Pulmonary artery endothelial cell (primary cell): Measurements from ENCODE around the gene TOMM40L. TPM values are rescaled to one million over a fixed set of nuclear protein-coding genes. Genes with fewer than 3 reads are reported as not detected.

ENCODE experiments used
- DNase-seq: peaks from one replicate; pipeline ENCODE4 v3.0.0-alpha.2; 2011; ENCODE audit warnings: low read depth, low spot score
- total RNA-seq: library from RNA; depleted of rRNA; stranded (reverse); fragments of >200 nt; gene quantifications from 2 replicates; pipeline ENCODE4 v1.2.3, GENCODE V29; 2014

Gene TOMM40L
- total RNA-seq, 1 donor from 2014 or later: 20.4 TPM

- no peak for DNase-seq
These were observed 29.1 kb upstream of the TOMM40L start for GRCh38 chr1:161196521-161197451.

GRCh38 chr1:161197560-161198193, 28.2 kb upstream of the TOMM40L start:
- no peak for DNase-seq

- DNase-seq: no peak
These were observed 27.5 kb upstream of the TOMM40L start for GRCh38 chr1:161198194-161198896.

- DNase-seq: no peak
These were observed 26.9 kb upstream of the TOMM40L start, which contains the start of gene ADAMTS4 for GRCh38 chr1:161198897-161199431. ADAMTS4 (minus strand) TSS chr1:161199054; CDS start chr1:161198627, 427 bp downstream.

GRCh38 chr1:161199506-161200139, 26.2 kb upstream of the TOMM40L start:
- DNase-seq: no peak

- DNase-seq: no peak
These were observed 25.4 kb upstream of the TOMM40L start for GRCh38 chr1:161200421-161200991.

GRCh38 chr1:161200992-161201835, 24.6 kb upstream of the TOMM40L start:
- no peak for DNase-seq

- DNase-seq: peak; percentile 97
These were observed 23.8 kb upstream of the TOMM40L start, which contains the start of gene NDUFS2 for GRCh38 chr1:161201836-161202712. NDUFS2 (plus strand) TSS chr1:161202367; CDS start chr1:161202386, 19 bp downstream.

- DNase-seq: no peak
These were observed 19.3 kb upstream of the TOMM40L start for GRCh38 chr1:161206411-161207140.

- no peak for DNase-seq
These were observed 18.7 kb upstream of the TOMM40L start for GRCh38 chr1:161207173-161207572.

GRCh38 chr1:161209790-161210409, 16.0 kb upstream of the TOMM40L start:
- no peak for DNase-seq

GRCh38 chr1:161214369-161214768, 11.5 kb upstream of the TOMM40L start:
- no peak for DNase-seq

- DNase-seq: no peak
These were observed 10.8 kb upstream of the TOMM40L start, which contains the start of gene FCER1G for GRCh38 chr1:161215076-161215475. FCER1G (plus strand) TSS chr1:161215295; CDS start chr1:161215322, 27 bp downstream.

- no peak for DNase-seq
These were observed 8.7 kb upstream of the TOMM40L start for GRCh38 chr1:161216945-161217712.

- no peak for DNase-seq
These were observed 8.0 kb upstream of the TOMM40L start for GRCh38 chr1:161217831-161218230.

- no peak for DNase-seq
These were observed 7.4 kb upstream of the TOMM40L start for GRCh38 chr1:161218301-161219077.
